ENCODE measurements around the gene UBA6. TPM values are rescaled to one million over a fixed set of nuclear protein-coding genes. Genes with fewer than 3 reads are reported as not detected.

UBA6 gene
- total RNA-seq, 1 donor from 2014 or later, result 88.6 TPM

GRCh38 chr4:67702166-67702565 lies 1.2 kb upstream of the UBA6 start:
- no peak for DNase-seq (ENCODE audit: low spot score in 2 of 2, unreplicated experiment in 2 of 2)
- Mint-ChIP-seq H3K27me3 (ENCODE audit: low read depth) (no peaks in the 10 kb centered on the region), H3K36me3 (peaks cover 20% of the 10 kb centered on the region), H3K27ac (peak overlapping the region; percentile 98), H3K9me3 (peaks cover 12% of the 10 kb centered on the region), H3K4me3 (peak overlapping the region; percentile 96), H3K4me1 (peaks cover 32% of the 10 kb centered on the region)
- no peak for TF ChIP-seq CTCF (IDR thresholded peaks at IDR 0.05; ENCODE audit: unreplicated experiment)

- DNase-seq (ENCODE audit: low spot score in 2 of 2, unreplicated experiment in 2 of 2), result no peak
- peak overlapping the region; percentile 98 for H3K27ac Mint-ChIP-seq
- H3K4me3 Mint-ChIP-seq, result peak overlapping the region; percentile 96
- no peak for TF ChIP-seq CTCF (IDR thresholded peaks at IDR 0.05; ENCODE audit: unreplicated experiment)
- no peaks in the 10 kb centered on the region for H3K27me3 Mint-ChIP-seq (ENCODE audit: low read depth)
- H3K36me3 Mint-ChIP-seq, result peaks cover 15% of the 10 kb centered on the region
- peaks cover 32% of the 10 kb centered on the region for H3K4me1 Mint-ChIP-seq
- H3K9me3 Mint-ChIP-seq, result peaks cover 8% of the 10 kb centered on the region
Observed at GRCh38 chr4:67701517-67701850, 529 bp upstream of the UBA6 start.

- Mint-ChIP-seq H3K27ac (peak overlapping the region; percentile 98), H3K36me3 (peaks cover 7% of the 10 kb centered on the region), H3K9me3 (no peaks in the 10 kb centered on the region), H3K4me1 (peaks cover 32% of the 10 kb centered on the region), H3K27me3 (ENCODE audit: low read depth) (no peaks in the 10 kb centered on the region), H3K4me3 (peak overlapping the region; percentile 96)
- no peak for TF ChIP-seq CTCF (IDR thresholded peaks at IDR 0.05; ENCODE audit: unreplicated experiment)
- no peak for DNase-seq (ENCODE audit: low spot score in 2 of 2, unreplicated experiment in 2 of 2)
Observed at GRCh38 chr4:67700116-67700737, 728 bp downstream of the UBA6 start.

GRCh38 chr4:67699603-67700002 lies 1.4 kb downstream of the UBA6 start:
- no peak for TF ChIP-seq CTCF (IDR thresholded peaks at IDR 0.05; ENCODE audit: unreplicated experiment)
- H3K9me3 Mint-ChIP-seq, result no peaks in the 10 kb centered on the region
- peaks cover 32% of the 10 kb centered on the region for H3K4me1 Mint-ChIP-seq
- peaks cover 5% of the 10 kb centered on the region for H3K36me3 Mint-ChIP-seq
- peak overlapping the region; percentile 96 for H3K4me3 Mint-ChIP-seq
- H3K27me3 Mint-ChIP-seq (ENCODE audit: low read depth), result no peaks in the 10 kb centered on the region
- H3K27ac Mint-ChIP-seq, result peak overlapping the region; percentile 98
- DNase-seq (ENCODE audit: low spot score in 2 of 2, unreplicated experiment in 2 of 2), result no peak

GRCh38 chr4:67697860-67698687 lies 2.9 kb downstream of the UBA6 start:
- Mint-ChIP-seq H3K9me3 (peaks cover under 1% of the 10 kb centered on the region), H3K4me1 (peaks cover 32% of the 10 kb centered on the region), H3K4me3 (no peak overlapping the region), H3K27me3 (ENCODE audit: low read depth) (no peaks in the 10 kb centered on the region), H3K36me3 (peaks cover 10% of the 10 kb centered on the region), H3K27ac (peak overlapping the region; percentile 15)
- no peak for TF ChIP-seq CTCF (IDR thresholded peaks at IDR 0.05; ENCODE audit: unreplicated experiment)
- DNase-seq (ENCODE audit: low spot score in 2 of 2, unreplicated experiment in 2 of 2), result no peak
